Kidney epithelial cell (primary cell): Measurements from ENCODE around the gene MAPK8. TPM values are rescaled to one million over a fixed set of nuclear protein-coding genes. Genes with fewer than 3 reads are reported as not detected.

Source experiments
- DNase-seq: peaks from one replicate; pipeline ENCODE4 v3.0.0-alpha.2; 2010; ENCODE audit warnings: low read depth
- H3K27me3 ChIP-seq: 2 replicates; pipeline ENCODE4 v1.6.0; 2011; ENCODE audit warnings: low read length; ENCODE audit not compliant: control insufficient read depth, insufficient read depth
- H3K36me3 ChIP-seq: 2 replicates; pipeline ENCODE4 v1.5.1; 2011; ENCODE audit warnings: low read length; ENCODE audit not compliant: control insufficient read depth, insufficient read depth
- H3K4me3 ChIP-seq: 2 replicates; pipeline ENCODE4 v1.5.1; 2011; ENCODE audit warnings: low read depth, mild to moderate bottlenecking, control low read depth, low read length
- CTCF ChIP-seq: IDR thresholded peaks from 2 replicates; pipeline ENCODE4 v1.5.1; 2011; ENCODE audit warnings: mild to moderate bottlenecking, moderate library complexity, low read length, control low read depth, inconsistent platforms; ENCODE audit not compliant: insufficient read depth, poor library complexity, severe bottlenecking
- total RNA-seq: library from RNA; depleted of rRNA; stranded (reverse); fragments of >200 nt; gene quantifications from 2 replicates; pipeline ENCODE4 v1.2.3, GENCODE V29; 2015

The MAPK8 gene
- total RNA-seq, 1 donor from 2014 or later: 61.4 TPM

GRCh38 chr10:48366261-48366660, 59.8 kb downstream of the MAPK8 start:
- H3K4me3 ChIP-seq: no peak overlapping the region
- DNase-seq: no peak
- no peak for TF ChIP-seq CTCF
- no peaks in the 10 kb centered on the region for H3K27me3 ChIP-seq
- H3K36me3 ChIP-seq: no peaks in the 10 kb centered on the region

- Histone ChIP-seq H3K4me3 (no peak overlapping the region), H3K36me3 (no peaks in the 10 kb centered on the region), H3K27me3 (no peaks in the 10 kb centered on the region)
- no peak for TF ChIP-seq CTCF
- DNase-seq: no peak
Observed at GRCh38 chr10:48369501-48369900, 63.0 kb downstream of the MAPK8 start.

GRCh38 chr10:48377751-48378530, 71.5 kb downstream of the MAPK8 start:
- Histone ChIP-seq H3K27me3 (no peaks in the 10 kb centered on the region), H3K4me3 (no peak overlapping the region)
- no peak for TF ChIP-seq CTCF

GRCh38 chr10:48378675-48379074, 72.2 kb downstream of the MAPK8 start:
- no peak for DNase-seq
- no peaks in the 10 kb centered on the region for H3K27me3 ChIP-seq
- no peak overlapping the region for H3K4me3 ChIP-seq
- no peak for TF ChIP-seq CTCF
- H3K36me3 ChIP-seq: no peaks in the 10 kb centered on the region

More at GRCh38 chr10:48377751-48378530, 71.5 kb downstream of the MAPK8 start:
- H3K36me3 ChIP-seq: no peaks in the 10 kb centered on the region
- DNase-seq: peak; percentile 48

GRCh38 chr10:48381971-48382370, 75.5 kb downstream of the MAPK8 start:
- no peak for TF ChIP-seq CTCF
- Histone ChIP-seq H3K4me3 (no peak overlapping the region), H3K27me3 (no peaks in the 10 kb centered on the region), H3K36me3 (no peaks in the 10 kb centered on the region)
- no peak for DNase-seq

GRCh38 chr10:48382982-48383381, 76.5 kb downstream of the MAPK8 start:
- no peaks in the 10 kb centered on the region for H3K36me3 ChIP-seq
- TF ChIP-seq CTCF: no peak
- DNase-seq: no peak
- H3K27me3 ChIP-seq: no peaks in the 10 kb centered on the region
- no peak overlapping the region for H3K4me3 ChIP-seq
